MM.1S (cell line): ENCODE data around the gene AP1M1.

ENCODE experiments used
- DNase-seq: peaks from one replicate; pipeline ENCODE4 v3.0.0-alpha.2; 2015
- H2AFZ ChIP-seq: fragments of 300-600 bp; sonication (generic); 2 replicates; pipeline ENCODE4 v1.6.0; 2016; ENCODE audit warnings: antibody characterized with exemption, low read length
- H3F3A ChIP-seq: fragments of 300-600 bp; sonication (generic); 2 replicates; pipeline ENCODE4 v1.6.1; 2016; ENCODE audit warnings: mild to moderate bottlenecking, antibody characterized with exemption, low read length, moderate library complexity, mixed read lengths; ENCODE audit not compliant: insufficient read depth
- H3K27ac ChIP-seq: fragments of 300-600 bp; sonication (generic); 2 replicates; pipeline ENCODE4 v1.5.1; 2016; ENCODE audit warnings: mild to moderate bottlenecking, low read length
- H3K27me3 ChIP-seq: fragments of 300-600 bp; sonication (generic); replicated peaks from 2 replicates; pipeline ENCODE4 v1.6.0; 2016; ENCODE audit warnings: low read length; ENCODE audit not compliant: insufficient read depth
- H3K36me3 ChIP-seq: fragments of 300-600 bp; sonication (generic); replicated peaks from 2 replicates; pipeline ENCODE4 v1.6.1; 2016; ENCODE audit warnings: mild to moderate bottlenecking, low read length, mixed read lengths; ENCODE audit not compliant: insufficient read depth
- H3K4me1 ChIP-seq: fragments of 300-600 bp; sonication (generic); 2 replicates; pipeline ENCODE4 v1.6.1; 2016; ENCODE audit warnings: low read length, mixed read lengths
- H3K4me2 ChIP-seq: fragments of 300-600 bp; sonication (generic); 2 replicates; pipeline ENCODE4 v1.6.0; 2016; ENCODE audit warnings: low read depth, low read length
- H3K4me3 ChIP-seq: fragments of 300-600 bp; sonication (generic); 2 replicates; pipeline ENCODE4 v1.5.1; 2016; ENCODE audit warnings: low read length, mixed read lengths
- H3K79me2 ChIP-seq: fragments of 300-600 bp; sonication (generic); 2 replicates; pipeline ENCODE4 v1.6.1; 2016; ENCODE audit warnings: mixed run types, low read length, mixed read lengths
- H3K9ac ChIP-seq: fragments of 300-600 bp; sonication (generic); 2 replicates; pipeline ENCODE4 v1.6.1; 2016; ENCODE audit warnings: low read length, mixed read lengths
- H3K9me2 ChIP-seq: fragments of 300-600 bp; sonication (generic); replicated peaks from 2 replicates; pipeline ENCODE4 v1.6.1; 2016; ENCODE audit warnings: mild to moderate bottlenecking, low read length, mixed read lengths; ENCODE audit not compliant: insufficient read depth
- H3K9me3 ChIP-seq: fragments of 300-600 bp; sonication (generic); replicated peaks from 2 replicates; pipeline ENCODE4 v1.6.1; 2016; ENCODE audit warnings: mild to moderate bottlenecking, low read length, mixed read lengths; ENCODE audit not compliant: insufficient read depth
- H4K20me1 ChIP-seq: fragments of 300-600 bp; sonication (generic); 2 replicates; pipeline ENCODE4 v1.6.1; 2016; ENCODE audit warnings: mild to moderate bottlenecking, low read length, moderate library complexity, mixed read lengths; ENCODE audit not compliant: insufficient read depth
- EZH2 ChIP-seq: fragments of 300-600 bp; sonication (generic); optimal IDR thresholded peaks from 2 replicates; pipeline ENCODE3; 2017; ENCODE audit warnings: low read depth, mild to moderate bottlenecking, antibody characterized with exemption, low read length, mixed read lengths
- EZH2phosphoT487 ChIP-seq: fragments of 300-600 bp; sonication (generic); IDR thresholded peaks from 2 replicates; pipeline ENCODE4 v1.6.1; 2018; ENCODE audit warnings: antibody characterized with exemption, low read length
- TF ChIP-seq, protein P1 (sequence below): fragments of 300-600 bp; sonication (generic); IDR thresholded peaks from 2 replicates; pipeline ENCODE4 v1.5.1; 2016; ENCODE audit warnings: antibody characterized with exemption, low read length, mixed read lengths

AP1M1 gene

DNA sequence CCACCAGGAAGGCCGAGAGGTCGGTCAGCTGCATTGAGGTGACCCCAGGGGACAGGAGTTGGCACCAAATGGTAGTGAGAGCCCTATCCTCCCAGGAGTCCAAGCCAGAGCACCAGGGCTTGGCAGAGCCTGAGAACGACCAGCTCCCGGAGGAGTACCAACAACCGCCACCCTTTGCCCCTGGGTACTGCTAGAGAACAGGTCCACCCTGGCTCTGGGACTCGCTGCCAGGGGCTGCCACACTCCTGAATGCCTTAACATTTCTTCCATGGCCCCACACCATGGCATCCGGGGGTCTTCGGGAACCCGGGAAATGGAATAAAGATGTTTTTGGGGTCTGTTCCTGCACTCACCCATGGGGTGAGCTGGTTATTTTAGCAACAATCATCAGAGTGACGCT lies 40.1 kb upstream of the AP1M1 start:
- H3K36me3 ChIP-seq = peaks cover 29% of the 10 kb centered on the region

DNA sequence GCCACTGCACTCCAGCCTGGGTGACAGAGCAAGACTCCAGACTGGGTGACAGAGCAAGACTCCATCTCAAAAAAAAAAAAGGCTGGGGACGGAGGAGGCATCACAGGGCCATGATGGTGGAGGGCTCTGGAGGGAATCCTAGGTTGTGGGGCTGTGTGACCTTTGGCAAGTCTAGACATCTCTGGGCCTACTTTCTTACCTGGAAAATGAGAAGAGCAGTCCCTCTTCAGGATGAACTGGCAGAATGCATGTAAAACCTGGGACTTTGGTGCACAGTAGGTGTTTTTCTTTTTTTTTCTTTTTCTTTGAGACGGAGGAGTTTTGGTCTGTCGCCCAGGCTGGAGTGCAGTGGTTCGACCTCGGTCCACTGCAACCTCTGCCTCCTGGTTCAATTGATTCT lies 38.1 kb upstream of the AP1M1 start:
- H3K9me3 ChIP-seq = no peaks in the 10 kb centered on the region
- H3K4me1 ChIP-seq = peaks cover 33% of the 10 kb centered on the region
- H3K9ac ChIP-seq = no peak overlapping the region
- H3F3A ChIP-seq = peaks cover 67% of the 10 kb centered on the region
- H3K36me3 ChIP-seq = peaks cover 17% of the 10 kb centered on the region
- no peaks in the 10 kb centered on the region for H3K9me2 ChIP-seq
- H3K27me3 ChIP-seq = no peaks in the 10 kb centered on the region
- TF ChIP-seq EZH2 = no peak
- no peak for TF ChIP-seq EZH2phosphoT487
- TF ChIP-seq, protein P1, sequence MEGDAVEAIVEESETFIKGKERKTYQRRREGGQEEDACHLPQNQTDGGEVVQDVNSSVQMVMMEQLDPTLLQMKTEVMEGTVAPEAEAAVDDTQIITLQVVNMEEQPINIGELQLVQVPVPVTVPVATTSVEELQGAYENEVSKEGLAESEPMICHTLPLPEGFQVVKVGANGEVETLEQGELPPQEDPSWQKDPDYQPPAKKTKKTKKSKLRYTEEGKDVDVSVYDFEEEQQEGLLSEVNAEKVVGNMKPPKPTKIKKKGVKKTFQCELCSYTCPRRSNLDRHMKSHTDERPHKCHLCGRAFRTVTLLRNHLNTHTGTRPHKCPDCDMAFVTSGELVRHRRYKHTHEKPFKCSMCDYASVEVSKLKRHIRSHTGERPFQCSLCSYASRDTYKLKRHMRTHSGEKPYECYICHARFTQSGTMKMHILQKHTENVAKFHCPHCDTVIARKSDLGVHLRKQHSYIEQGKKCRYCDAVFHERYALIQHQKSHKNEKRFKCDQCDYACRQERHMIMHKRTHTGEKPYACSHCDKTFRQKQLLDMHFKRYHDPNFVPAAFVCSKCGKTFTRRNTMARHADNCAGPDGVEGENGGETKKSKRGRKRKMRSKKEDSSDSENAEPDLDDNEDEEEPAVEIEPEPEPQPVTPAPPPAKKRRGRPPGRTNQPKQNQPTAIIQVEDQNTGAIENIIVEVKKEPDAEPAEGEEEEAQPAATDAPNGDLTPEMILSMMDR = no peak
- H3K79me2 ChIP-seq = peaks cover 10% of the 10 kb centered on the region
- no peak overlapping the region for H3K4me2 ChIP-seq
- no peak overlapping the region for H3K4me3 ChIP-seq
- no peaks in the 10 kb centered on the region for H4K20me1 ChIP-seq
- peak overlapping the region; percentile 52; the same call in 1 of the 2 replicates for H3K27ac ChIP-seq
- no peak overlapping the region for H2AFZ ChIP-seq
- no peak for DNase-seq

More for the DNA sequence above, 40.1 kb upstream of the AP1M1 start:
- Histone ChIP-seq H3K9me3 (no peaks in the 10 kb centered on the region), H4K20me1 (no peaks in the 10 kb centered on the region), H3K9ac (no peak overlapping the region), H3F3A (peaks cover 87% of the 10 kb centered on the region), H3K4me3 (no peak overlapping the region), H2AFZ (no peak overlapping the region), H3K79me2 (peaks cover 27% of the 10 kb centered on the region), H3K27me3 (no peaks in the 10 kb centered on the region), H3K4me2 (no peak overlapping the region), H3K4me1 (peaks cover 54% of the 10 kb centered on the region), H3K9me2 (no peaks in the 10 kb centered on the region), H3K27ac (peak overlapping the region; percentile 99; the same call in 1 of the 2 replicates)
- no peak for TF ChIP-seq EZH2
- TF ChIP-seq, protein P1 = no peak
- no peak for TF ChIP-seq EZH2phosphoT487
- no peak for DNase-seq

DNA sequence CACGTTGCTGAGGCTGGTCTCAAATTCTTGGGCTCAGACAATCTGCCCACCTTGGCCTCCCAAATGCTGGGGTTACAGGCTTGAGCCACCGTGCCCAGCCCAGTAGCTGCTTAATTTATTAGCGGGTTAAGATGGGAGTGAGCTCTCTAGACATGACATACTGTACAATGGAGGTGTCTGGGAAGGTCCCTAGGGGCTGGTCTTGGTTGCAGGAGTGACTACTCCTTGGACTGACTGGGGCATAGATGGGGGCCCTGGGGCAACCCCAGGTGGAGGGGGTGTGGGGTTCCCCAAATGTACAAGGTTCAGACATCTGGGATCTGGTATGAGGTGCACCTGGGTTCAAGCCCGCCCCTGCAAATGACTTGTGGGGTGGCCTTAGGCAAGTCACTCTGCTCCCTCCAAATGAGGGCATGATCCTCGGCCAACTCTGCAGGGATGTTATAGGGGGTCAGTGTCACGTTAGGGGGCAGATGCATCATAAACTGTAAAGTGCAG lies 37.2 kb upstream of the AP1M1 start:
- Histone ChIP-seq H4K20me1 (no peaks in the 10 kb centered on the region), H2AFZ (no peak overlapping the region), H3K4me2 (peak overlapping the region; percentile 5; the same call in 1 of the 2 replicates), H3K27ac (peak overlapping the region; percentile 52; the same call in 1 of the 2 replicates), H3K4me1 (peaks cover 25% of the 10 kb centered on the region), H3K27me3 (no peaks in the 10 kb centered on the region), H3K9me3 (no peaks in the 10 kb centered on the region), H3K79me2 (peaks cover 10% of the 10 kb centered on the region), H3F3A (peaks cover 58% of the 10 kb centered on the region), H3K9ac (no peak overlapping the region), H3K36me3 (peaks cover 16% of the 10 kb centered on the region), H3K9me2 (no peaks in the 10 kb centered on the region), H3K4me3 (no peak overlapping the region)
- TF ChIP-seq, protein P1 = no peak
- TF ChIP-seq EZH2 = no peak
- no peak for TF ChIP-seq EZH2phosphoT487
- no peak for DNase-seq
